Prostate gland (tissue), 2 donors: ENCODE results near the gene TEAD3. TPM values are rescaled to one million over a fixed set of nuclear protein-coding genes. Genes with fewer than 3 reads are reported as not detected.
"Not testable (repeated sequence)": the region's sequence is repeated elsewhere in the genome, so short reads cannot be mapped to it uniquely, and the experiment has no call there.

ENCODE experiments used
- DNase-seq: peaks from one replicate; pipeline ENCODE4 v3.0.0-alpha.2; 2019; ENCODE audit warnings: low spot score
- H3K27ac ChIP-seq, 2 donors: fragments of 200-600 bp; sonication (generic); 2 replicates each; pipeline ENCODE4 v1.5.1; 2017 to 2019
- H3K27me3 ChIP-seq: fragments of 200-600 bp; sonication (generic); replicated peaks from 2 replicates; pipeline ENCODE4 v1.5.1; 2019; ENCODE audit not compliant: insufficient read depth
- H3K36me3 ChIP-seq, 2 donors: fragments of 200-600 bp; sonication (generic); 1 replicate in 1 of 2; 2 replicates in 1 of 2; pipeline versions ENCODE4 v1.5.1 to v1.8.1; 2017 to 2019
- H3K4me1 ChIP-seq: fragments of 200-600 bp; sonication (generic); replicated peaks from 2 replicates; pipeline ENCODE4 v1.5.1; 2019
- H3K4me3 ChIP-seq, 2 donors: fragments of 200-600 bp; sonication (generic); 2 replicates each; pipeline ENCODE4 v1.5.1; 2017 to 2019
- H3K9me3 ChIP-seq: fragments of 200-600 bp; sonication (generic); 2 replicates; pipeline ENCODE4 v1.5.1; 2017
- CTCF ChIP-seq, 4 experiments: fragments of 200-600 bp in 2 of 4; fragments of 450-650 bp in 2 of 4; sonication (generic) in 2 of 4; IDR thresholded peaks; 1 replicate in 3 of 4; 2 replicates in 1 of 4; pipeline ENCODE4 v1.5.1; 2016 to 2019; ENCODE audit warnings: antibody characterized with exemption in 4 of 4, mild to moderate bottlenecking in 2 of 4, moderate library complexity in 2 of 4
- POLR2A ChIP-seq: fragments of 450-650 bp; IDR thresholded peaks from one replicate; pipeline ENCODE4 v1.6.1; 2016; ENCODE audit warnings: antibody characterized with exemption, mild to moderate bottlenecking
- POLR2AphosphoS5 ChIP-seq: sonication (generic); formaldehyde crosslinking; IDR thresholded peaks from one replicate; pipeline ENCODE4 v1.6.1; 2017; ENCODE audit warnings: antibody characterized with exemption
- WGBS: methylation state at CpG from one replicate; pipeline ENCODE4 v1.1.5; 2018; 5-methylcytosine and 5-hydroxymethylcytosine counted together
- intact Hi-C: fragments of 100-400 bp; cut with DNase I; formaldehyde crosslinking; loops from one replicate; pipeline ENCODE4 v1.14.2; 2022
- total RNA-seq, 2 donors: library from RNA; depleted of rRNA; stranded (reverse); fragments of >200 nt; gene quantifications; one replicate each; pipeline ENCODE4 v1.1.0, GENCODE V29; 2016

The TEAD3 gene
- total RNA-seq, 2 donors from 2014 or later = 34.1 to 41.1 TPM

- H3K4me3 ChIP-seq = no peak overlapping the region
- H3K27ac ChIP-seq = no peak overlapping the region
- no peaks in the 10 kb centered on the region for H3K36me3 ChIP-seq
- 77% methylated on average over 5 of the region's 5 CpGs for WGBS
- intact Hi-C loops = no loop called here
- H3K27me3 ChIP-seq = no peaks in the 10 kb centered on the region
- TF ChIP-seq CTCF (IDR thresholded peaks at IDR 0.05) (no peak), POLR2AphosphoS5 (no peak), POLR2A (no peak)
- DNase-seq = no peak
- no peaks in the 10 kb centered on the region for H3K9me3 ChIP-seq
- H3K4me1 ChIP-seq = no peaks in the 10 kb centered on the region
These were observed 54.2 kb downstream of the TEAD3 start for GRCh38 chr6:35442693-35443092.

GRCh38 chr6:35441642-35442041 lies 55.2 kb downstream of the TEAD3 start:
- Histone ChIP-seq H3K27ac (no peak overlapping the region), H3K9me3 (no peaks in the 10 kb centered on the region), H3K27me3 (no peaks in the 10 kb centered on the region), H3K36me3 (no peaks in the 10 kb centered on the region), H3K4me3 (no peak overlapping the region), H3K4me1 (no peaks in the 10 kb centered on the region)
- intact Hi-C loops = no loop called here
- DNase-seq = no peak
- TF ChIP-seq POLR2AphosphoS5 (no peak), POLR2A (no peak), CTCF (IDR thresholded peaks at IDR 0.05) (no peak)
- WGBS = 95% methylated on average over 4 of the region's 4 CpGs

GRCh38 chr6:35441205-35441604 lies 55.7 kb downstream of the TEAD3 start:
- Histone ChIP-seq H3K27ac (no peak overlapping the region), H3K4me3 (no peak overlapping the region), H3K9me3 (no peaks in the 10 kb centered on the region), H3K27me3 (no peaks in the 10 kb centered on the region), H3K36me3 (no peaks in the 10 kb centered on the region), H3K4me1 (no peaks in the 10 kb centered on the region)
- DNase-seq = no peak
- intact Hi-C loops = no loop called here
- TF ChIP-seq POLR2AphosphoS5 = no peak
- TF ChIP-seq CTCF (IDR thresholded peaks at IDR 0.05) = no peak
- no peak for TF ChIP-seq POLR2A
- 78% methylated on average over 3 of the region's 3 CpGs for WGBS

GRCh38 chr6:35439308-35439707 lies 57.6 kb downstream of the TEAD3 start:
- no peak for DNase-seq
- Histone ChIP-seq H3K36me3 (no peaks in the 10 kb centered on the region), H3K4me3 (no peak overlapping the region), H3K27ac (no peak overlapping the region), H3K9me3 (no peaks in the 10 kb centered on the region), H3K4me1 (no peaks in the 10 kb centered on the region), H3K27me3 (no peaks in the 10 kb centered on the region)
- 47% methylated on average over 3 of the region's 3 CpGs for WGBS
- intact Hi-C loops = no loop called here
- TF ChIP-seq POLR2AphosphoS5 (no peak), POLR2A (no peak), CTCF (IDR thresholded peaks at IDR 0.05) (no peak)

- H3K4me3 ChIP-seq, H3K9me3 ChIP-seq, H3K27ac ChIP-seq, H3K27me3 ChIP-seq, H3K4me1 ChIP-seq, DNase-seq, H3K36me3 ChIP-seq, intact Hi-C loops: not testable (repeated sequence)
- 95% methylated on average over 7 of the region's 7 CpGs for WGBS
These were observed 58.4 kb downstream of the TEAD3 start for GRCh38 chr6:35438378-35439065.
